Bronchial epithelial cell (primary cell): ENCODE data around the gene SNX20. TPM values are rescaled to one million over a fixed set of nuclear protein-coding genes. Genes with fewer than 3 reads are reported as not detected.

Experiments
- DNase-seq: peaks from one replicate; pipeline ENCODE4 v3.0.0-alpha.2; 2010; ENCODE audit warnings: low read depth
- FAIRE-seq: peaks from 2 replicates; lab custom pipeline; 2011; peaks lifted over from hg19 to GRCh38; lab: Jason Lieb, UNC
- H3K27me3 ChIP-seq: 2 replicates; pipeline ENCODE4 v1.5.1; 2011; ENCODE audit warnings: low read length; ENCODE audit not compliant: control insufficient read depth, insufficient read depth
- H3K36me3 ChIP-seq: 2 replicates; pipeline ENCODE4 v1.5.1; 2011; ENCODE audit warnings: low read length; ENCODE audit not compliant: control insufficient read depth, insufficient read depth
- H3K4me3 ChIP-seq: 2 replicates; pipeline ENCODE4 v1.5.1; 2011; ENCODE audit warnings: mild to moderate bottlenecking, low read depth, low read length, control low read depth
- total RNA-seq: library from RNA; depleted of rRNA; stranded (reverse); fragments of >200 nt; gene quantifications from 2 replicates; pipeline ENCODE4 v1.2.1, GENCODE V29; 2014
- TF ChIP-seq, protein P1 (sequence below): IDR thresholded peaks from 2 replicates; pipeline ENCODE4 v1.5.1; 2011; ENCODE audit warnings: mild to moderate bottlenecking, moderate library complexity, low read length, control low read depth, inconsistent platforms; ENCODE audit not compliant: insufficient read depth, severe bottlenecking

The SNX20 gene
- total RNA-seq, 1 donor from 2014 or later: not detected

DNA sequence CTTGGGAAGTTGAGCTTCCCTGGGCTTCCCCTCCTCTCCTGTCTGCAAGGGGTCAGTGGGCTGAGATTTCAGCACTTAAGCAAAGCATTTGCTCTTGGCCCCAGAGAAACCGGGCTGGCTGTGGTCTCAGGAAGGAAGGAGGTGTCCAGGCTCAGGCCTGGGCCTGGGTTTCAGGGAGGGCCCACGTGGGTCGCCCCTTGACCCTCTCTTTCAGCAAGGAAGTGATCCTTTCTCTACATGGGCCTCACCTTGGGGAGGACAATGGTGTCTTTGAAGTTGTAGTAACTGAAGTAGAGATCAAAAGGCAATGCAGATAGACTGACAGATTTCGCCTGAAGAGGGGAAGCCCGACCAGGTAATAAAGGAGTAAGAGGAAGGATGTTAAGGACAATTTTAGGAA is 15.0 kb upstream of the SNX20 start:
- Histone ChIP-seq H3K4me3 (no peak overlapping the region), H3K36me3 (no peaks in the 10 kb centered on the region), H3K27me3 (no peaks in the 10 kb centered on the region)
- TF ChIP-seq, protein P1, sequence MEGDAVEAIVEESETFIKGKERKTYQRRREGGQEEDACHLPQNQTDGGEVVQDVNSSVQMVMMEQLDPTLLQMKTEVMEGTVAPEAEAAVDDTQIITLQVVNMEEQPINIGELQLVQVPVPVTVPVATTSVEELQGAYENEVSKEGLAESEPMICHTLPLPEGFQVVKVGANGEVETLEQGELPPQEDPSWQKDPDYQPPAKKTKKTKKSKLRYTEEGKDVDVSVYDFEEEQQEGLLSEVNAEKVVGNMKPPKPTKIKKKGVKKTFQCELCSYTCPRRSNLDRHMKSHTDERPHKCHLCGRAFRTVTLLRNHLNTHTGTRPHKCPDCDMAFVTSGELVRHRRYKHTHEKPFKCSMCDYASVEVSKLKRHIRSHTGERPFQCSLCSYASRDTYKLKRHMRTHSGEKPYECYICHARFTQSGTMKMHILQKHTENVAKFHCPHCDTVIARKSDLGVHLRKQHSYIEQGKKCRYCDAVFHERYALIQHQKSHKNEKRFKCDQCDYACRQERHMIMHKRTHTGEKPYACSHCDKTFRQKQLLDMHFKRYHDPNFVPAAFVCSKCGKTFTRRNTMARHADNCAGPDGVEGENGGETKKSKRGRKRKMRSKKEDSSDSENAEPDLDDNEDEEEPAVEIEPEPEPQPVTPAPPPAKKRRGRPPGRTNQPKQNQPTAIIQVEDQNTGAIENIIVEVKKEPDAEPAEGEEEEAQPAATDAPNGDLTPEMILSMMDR: no peak
- DNase-seq (no peak), FAIRE-seq (no peak)

DNA sequence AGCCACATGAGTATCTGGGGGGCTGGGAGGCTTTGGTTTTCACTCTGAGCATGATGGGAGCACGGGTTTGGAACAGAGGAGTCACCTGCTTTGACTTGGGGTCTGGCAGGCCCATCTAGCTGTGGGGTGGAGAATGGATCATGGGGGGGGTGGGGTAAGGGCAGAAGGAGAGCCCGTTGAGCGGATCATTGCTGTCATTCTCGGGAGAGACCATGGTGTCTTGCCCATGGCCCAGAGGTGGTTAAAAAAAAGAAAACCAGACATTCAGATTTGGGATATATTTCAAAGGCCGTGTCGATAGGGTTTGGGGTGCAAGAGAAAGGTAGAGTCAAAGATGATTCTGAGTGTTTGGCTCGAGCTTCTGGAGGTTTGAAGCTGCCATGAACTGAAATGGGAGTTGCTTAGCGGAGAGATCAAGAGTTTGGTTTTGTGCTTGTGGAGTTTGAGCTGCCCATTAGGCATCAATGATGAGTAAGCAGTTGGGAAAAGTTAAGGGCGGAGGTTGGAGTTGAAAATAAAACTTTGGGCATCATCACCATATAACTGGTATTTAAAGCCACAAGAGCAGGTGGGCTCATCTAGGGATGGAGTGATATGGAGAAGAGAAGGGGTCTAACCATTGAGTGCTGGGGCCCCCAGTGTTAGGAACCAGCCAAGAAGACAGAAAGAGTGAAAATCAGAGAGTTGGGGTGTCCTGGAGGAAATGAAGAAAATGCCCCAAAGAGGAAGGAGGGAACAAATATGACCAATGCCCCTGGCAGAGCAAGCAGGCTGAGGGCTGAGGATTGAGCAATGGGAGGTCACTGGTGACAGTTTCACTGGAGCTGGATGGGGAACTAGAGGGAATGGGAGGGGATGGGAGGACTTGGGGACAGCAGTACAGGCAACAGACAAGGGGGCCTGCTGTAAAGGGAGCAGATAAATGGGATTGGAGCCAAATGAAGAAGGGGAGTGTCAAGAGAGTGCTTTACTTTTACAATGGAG is 14.2 kb upstream of the SNX20 start:
- DNase-seq (no peak), FAIRE-seq (peak; percentile 40)
- no peaks in the 10 kb centered on the region for H3K27me3 ChIP-seq
- TF ChIP-seq, protein P1: no peak
- no peaks in the 10 kb centered on the region for H3K36me3 ChIP-seq
- H3K4me3 ChIP-seq: no peak overlapping the region

DNA sequence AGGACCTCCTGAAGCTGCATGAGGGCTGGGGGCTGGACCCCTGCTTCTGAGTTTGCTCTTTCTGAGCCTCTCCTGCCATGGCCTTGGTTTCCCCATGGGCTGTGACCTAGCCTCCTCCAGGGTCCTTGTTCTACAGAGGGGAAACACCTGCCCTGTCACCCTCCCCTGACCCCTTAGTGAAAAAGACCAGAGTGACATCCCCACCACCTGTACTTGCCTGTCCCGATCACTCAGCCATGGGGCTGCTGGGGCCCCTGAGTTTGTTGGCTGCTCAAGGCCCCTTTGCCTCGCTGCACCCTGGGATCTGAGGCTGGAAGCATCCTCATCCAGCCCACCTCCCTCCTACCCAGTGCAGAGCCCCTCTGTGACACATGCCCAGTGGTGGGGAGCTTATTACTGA is 13.1 kb upstream of the SNX20 start:
- DNase-seq (no peak), FAIRE-seq (no peak)
- TF ChIP-seq, protein P1: no peak
- Histone ChIP-seq H3K36me3 (no peaks in the 10 kb centered on the region), H3K4me3 (no peak overlapping the region), H3K27me3 (no peaks in the 10 kb centered on the region)

DNA sequence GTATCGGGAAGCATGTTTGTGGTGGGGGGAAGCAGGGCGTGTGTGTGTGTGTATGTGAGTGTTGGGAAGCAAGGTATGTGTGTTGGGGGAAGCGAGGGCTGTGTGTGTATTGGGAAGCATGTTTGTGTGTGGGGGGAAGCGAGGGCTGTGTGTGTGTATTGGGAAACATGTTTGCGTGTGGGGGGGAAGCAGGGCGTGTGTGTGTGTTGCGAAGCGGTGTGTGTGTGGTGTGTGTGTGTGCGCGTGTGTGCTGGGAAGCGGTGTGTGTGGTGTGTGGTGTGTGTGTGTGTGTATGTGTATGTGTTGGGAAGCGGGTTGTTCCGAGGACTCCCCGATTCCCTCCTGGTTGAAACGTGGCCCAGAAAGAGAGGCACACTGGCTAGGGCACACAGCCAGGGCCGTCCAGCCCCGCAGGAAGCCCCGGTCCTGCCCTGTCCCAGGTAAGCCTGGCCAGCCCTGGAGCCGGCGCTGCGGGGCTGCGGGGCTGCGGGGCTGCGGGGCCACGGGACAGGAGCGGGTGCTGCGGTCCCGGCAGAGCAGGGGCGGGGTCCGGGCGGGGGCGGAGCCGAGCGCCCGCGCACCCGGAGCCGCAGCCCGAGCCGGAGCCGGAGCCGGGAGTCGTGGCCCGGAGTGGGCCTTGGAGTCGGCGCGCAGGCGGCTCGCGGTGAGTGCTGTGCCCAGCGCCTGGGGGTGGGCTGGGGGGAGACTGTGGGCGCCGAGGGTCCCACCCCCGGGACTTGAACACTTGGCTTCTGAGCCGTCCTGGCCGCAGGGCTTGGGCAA is 12.1 kb upstream of the SNX20 start, which contains the start of gene NOD2:
TSS of gene NOD2 (plus strand) at position 608 of the 783 bp plus-strand sequence. CDS start 5,890 bp downstream, outside the sequence.
- FAIRE-seq: no peak
- H3K36me3 ChIP-seq: no peaks in the 10 kb centered on the region
- H3K4me3 ChIP-seq: peak within 1 kb of the TSS; percentile 43
- H3K27me3 ChIP-seq: no peaks in the 10 kb centered on the region
- DNase-seq: no peak
- TF ChIP-seq, protein P1: no peak

DNA sequence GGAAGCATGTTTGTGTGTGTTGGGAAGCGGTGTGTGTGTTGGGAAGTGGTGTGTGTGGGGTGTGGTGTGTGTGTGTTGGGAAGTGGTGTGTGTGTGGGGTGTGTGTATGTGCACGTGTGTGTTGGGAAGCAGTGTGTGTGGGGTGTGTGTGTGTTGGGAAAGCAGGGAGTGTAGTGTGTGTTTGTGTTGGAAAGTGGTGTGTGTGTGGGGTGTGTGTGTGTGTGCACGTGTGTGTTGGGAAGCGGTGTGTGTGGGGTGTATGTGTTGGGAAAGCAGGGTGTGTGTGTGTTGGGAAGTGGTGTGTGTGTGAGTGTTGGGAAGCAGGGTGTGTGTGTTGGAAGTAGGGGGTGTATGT is 11.5 kb upstream of the SNX20 start:
- H3K4me3 ChIP-seq: no peak overlapping the region
- H3K27me3 ChIP-seq: no peaks in the 10 kb centered on the region
- TF ChIP-seq, protein P1: no peak
- no peak for DNase-seq
- no peaks in the 10 kb centered on the region for H3K36me3 ChIP-seq
- peak; percentile 97 for FAIRE-seq
